Measurements from ENCODE around the gene SLC12A6.
"Not testable (repeated sequence)": the region's sequence is repeated elsewhere in the genome, so short reads cannot be mapped to it uniquely, and the experiment has no call there.

SLC12A6 gene

DNA sequence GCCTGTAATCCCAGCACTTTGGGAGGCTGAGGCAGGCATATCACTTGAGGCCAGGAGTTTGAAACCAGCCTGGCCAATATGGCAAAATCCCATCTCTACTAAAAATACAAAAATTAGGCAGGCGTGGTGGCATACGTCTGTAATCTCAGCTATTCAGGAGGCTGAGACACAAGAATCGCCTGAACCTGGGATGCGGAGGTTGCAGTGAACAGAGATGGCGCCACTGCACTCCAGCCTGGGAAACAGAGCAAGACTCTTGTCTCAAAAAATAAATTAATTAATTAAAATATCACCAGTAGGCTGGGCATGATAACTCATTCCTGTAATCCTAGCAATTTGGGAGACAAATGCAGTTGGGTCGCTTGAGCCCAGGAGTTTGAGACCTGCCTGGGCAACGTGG lies 144.3 kb downstream of the SLC12A6 start:
- DNase-seq (ENCODE audit: low spot score), result not testable (repeated sequence)

DNA sequence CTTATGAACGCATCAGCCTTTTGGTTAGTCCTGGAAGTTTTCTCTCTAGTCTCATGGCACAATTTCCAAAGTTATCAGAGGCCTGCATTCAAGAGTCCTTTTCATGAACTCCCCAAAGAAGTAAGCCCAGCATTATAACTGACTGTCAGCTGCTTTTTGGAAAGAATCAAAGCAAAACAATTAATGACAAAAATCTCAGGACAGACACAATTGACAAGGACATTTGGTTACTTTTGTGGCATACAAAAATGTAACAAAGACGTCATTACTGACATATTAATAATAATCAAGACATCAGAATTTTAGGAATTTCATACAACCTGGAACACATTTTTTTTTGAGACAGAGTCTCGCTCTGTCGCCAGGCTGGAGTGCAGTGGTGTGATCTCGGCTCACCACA lies 148.9 kb downstream of the SLC12A6 start:
- no peak for DNase-seq (ENCODE audit: low spot score)

DNA sequence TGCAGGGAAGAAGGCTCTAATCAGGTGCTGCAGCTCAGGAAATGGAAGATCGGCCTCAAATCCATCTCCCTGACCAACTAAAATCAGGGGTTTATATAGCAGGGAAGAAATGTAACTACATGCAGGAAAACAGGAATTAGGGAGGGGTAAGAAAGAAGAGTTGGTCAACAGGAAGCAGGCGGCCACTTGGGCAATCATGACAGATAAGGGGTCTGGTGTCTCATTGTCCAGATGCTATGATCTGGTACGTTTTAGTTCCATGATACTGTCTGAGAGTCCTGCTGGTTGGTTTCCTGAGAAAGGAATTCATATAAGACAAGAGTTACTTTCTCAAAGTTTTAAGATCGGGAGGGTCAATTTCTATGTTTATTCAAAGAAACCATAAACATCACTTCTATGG lies 151.9 kb downstream of the SLC12A6 start:
- no peak for DNase-seq (ENCODE audit: low spot score)

DNA sequence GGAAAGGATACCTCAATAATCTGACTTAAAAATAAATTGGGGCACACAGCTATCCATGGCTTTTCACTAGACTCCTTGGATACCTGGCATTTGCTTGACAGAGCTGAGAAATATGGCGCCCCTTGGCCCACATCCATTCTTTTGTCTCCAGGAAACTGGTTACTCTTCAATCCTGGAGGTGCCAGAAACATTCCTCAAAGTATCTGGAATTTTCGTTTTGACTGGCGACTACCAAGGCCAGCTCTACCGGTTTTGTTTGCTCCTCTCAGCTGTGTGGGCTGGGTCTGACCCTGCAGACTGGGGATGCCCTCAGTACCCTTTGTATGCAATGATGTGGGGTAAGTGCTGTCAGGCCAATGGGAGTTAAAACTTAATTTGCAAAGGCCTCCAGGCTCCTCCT lies 154.6 kb downstream of the SLC12A6 start:
- no peak for DNase-seq (ENCODE audit: low spot score)

Measured in ecto neural progenitor cell (in vitro differentiated cells).